Left ventricle myocardium inferior (tissue), 1 donor: Measurements from ENCODE around the gene LGALS9C. TPM values are rescaled to one million over a fixed set of nuclear protein-coding genes. Genes with fewer than 3 reads are reported as not detected.
"Not testable (repeated sequence)": the region's sequence is repeated elsewhere in the genome, so short reads cannot be mapped to it uniquely, and the experiment has no call there.

Source experiments
- DNase-seq: peaks from one replicate; pipeline ENCODE4 v3.0.0-alpha.2; 2020
- H3K27ac ChIP-seq: fragments of 200-600 bp; replicated peaks from 2 replicates; pipeline ENCODE4 v1.8.0; 2021
- H3K27me3 ChIP-seq: fragments of 200-600 bp; 2 replicates; pipeline ENCODE4 v1.8.0; 2021; ENCODE audit warnings: low read depth
- H3K36me3 ChIP-seq: fragments of 200-600 bp; 2 replicates; pipeline ENCODE4 v1.8.0; 2021
- H3K4me1 ChIP-seq: fragments of 200-600 bp; 2 replicates; pipeline ENCODE4 v1.8.0; 2021
- H3K4me3 ChIP-seq: fragments of 200-600 bp; 2 replicates; pipeline ENCODE4 v1.8.0; 2021; ENCODE audit warnings: mild to moderate bottlenecking, moderate library complexity
- H3K9me3 ChIP-seq: fragments of 200-600 bp; replicated peaks from 2 replicates; pipeline ENCODE4 v1.8.0; 2021
- intact Hi-C: fragments of 100-400 bp; cut with micrococcal nuclease; formaldehyde crosslinking; loops from one replicate; pipeline ENCODE4 v1.11.0; 2022
- total RNA-seq: library from RNA; stranded (reverse); fragmentation: NEBNext Ultra II Directional; extraction: Animal tissue kit (Norgen Biotek cat#: 25700); gene quantifications from one replicate; pipeline ENCODE4 v1.2.1, GENCODE V29; 2021
- donor health status: DM: no; HTN: yes; CAD: no; lungs with severe emphysema.

The LGALS9C gene
- total RNA-seq, 1 donor from 2014 or later: not detected

GRCh38 chr17:18466250-18466983, 10.2 kb upstream of the LGALS9C start:
- DNase-seq, H3K9me3 ChIP-seq, H3K4me1 ChIP-seq, H3K27ac ChIP-seq, intact Hi-C loops, H3K27me3 ChIP-seq, H3K4me3 ChIP-seq, H3K36me3 ChIP-seq: not testable (repeated sequence)

GRCh38 chr17:18467001-18467400, 9.6 kb upstream of the LGALS9C start:
- H3K27ac ChIP-seq, H3K4me1 ChIP-seq, H3K9me3 ChIP-seq, H3K4me3 ChIP-seq, DNase-seq, intact Hi-C loops, H3K27me3 ChIP-seq, H3K36me3 ChIP-seq: not testable (repeated sequence)

GRCh38 chr17:18468472-18469171, 8.0 kb upstream of the LGALS9C start:
- H3K4me3 ChIP-seq, intact Hi-C loops, DNase-seq, H3K36me3 ChIP-seq, H3K27ac ChIP-seq, H3K4me1 ChIP-seq, H3K27me3 ChIP-seq, H3K9me3 ChIP-seq: not testable (repeated sequence)

GRCh38 chr17:18469837-18470236, 6.8 kb upstream of the LGALS9C start:
- H3K36me3 ChIP-seq, H3K4me1 ChIP-seq, H3K27ac ChIP-seq, DNase-seq, intact Hi-C loops, H3K4me3 ChIP-seq, H3K9me3 ChIP-seq, H3K27me3 ChIP-seq: not testable (repeated sequence)

- H3K9me3 ChIP-seq, H3K4me3 ChIP-seq, DNase-seq, H3K27ac ChIP-seq, H3K4me1 ChIP-seq, intact Hi-C loops, H3K36me3 ChIP-seq, H3K27me3 ChIP-seq: not testable (repeated sequence)
Measured at GRCh38 chr17:18470345-18470930, 6.2 kb upstream of the LGALS9C start.

- H3K27me3 ChIP-seq, DNase-seq, H3K4me1 ChIP-seq, H3K4me3 ChIP-seq, H3K36me3 ChIP-seq, H3K27ac ChIP-seq, intact Hi-C loops, H3K9me3 ChIP-seq: not testable (repeated sequence)
Measured at GRCh38 chr17:18473967-18474366, 2.6 kb upstream of the LGALS9C start.

GRCh38 chr17:18474754-18475153, 1.8 kb upstream of the LGALS9C start:
- H3K4me1 ChIP-seq, DNase-seq, H3K36me3 ChIP-seq, H3K27ac ChIP-seq, intact Hi-C loops, H3K4me3 ChIP-seq, H3K9me3 ChIP-seq, H3K27me3 ChIP-seq: not testable (repeated sequence)

- not testable (repeated sequence) for H3K27ac ChIP-seq
Measured at GRCh38 chr17:18477367-18477766, 778 bp downstream of the LGALS9C start.

GRCh38 chr17:18478362-18478761, 1.8 kb downstream of the LGALS9C start:
- H3K27me3 ChIP-seq, H3K4me3 ChIP-seq, H3K27ac ChIP-seq, DNase-seq, H3K4me1 ChIP-seq, intact Hi-C loops, H3K36me3 ChIP-seq, H3K9me3 ChIP-seq: not testable (repeated sequence)

More at GRCh38 chr17:18477367-18477766, 778 bp downstream of the LGALS9C start:
- H3K4me1 ChIP-seq, H3K9me3 ChIP-seq, DNase-seq, H3K36me3 ChIP-seq, intact Hi-C loops, H3K27me3 ChIP-seq, H3K4me3 ChIP-seq: not testable (repeated sequence)

- not testable (repeated sequence) for H3K27ac ChIP-seq
Measured at GRCh38 chr17:18478977-18479595, 2.5 kb downstream of the LGALS9C start.

GRCh38 chr17:18481775-18482174, 5.2 kb downstream of the LGALS9C start:
- H3K9me3 ChIP-seq, intact Hi-C loops, DNase-seq, H3K4me1 ChIP-seq, H3K4me3 ChIP-seq, H3K36me3 ChIP-seq, H3K27me3 ChIP-seq, H3K27ac ChIP-seq: not testable (repeated sequence)

More at GRCh38 chr17:18478977-18479595, 2.5 kb downstream of the LGALS9C start:
- H3K9me3 ChIP-seq, DNase-seq, H3K4me1 ChIP-seq, H3K4me3 ChIP-seq, intact Hi-C loops, H3K36me3 ChIP-seq, H3K27me3 ChIP-seq: not testable (repeated sequence)

GRCh38 chr17:18485936-18486464, 9.4 kb downstream of the LGALS9C start:
- DNase-seq, intact Hi-C loops, H3K27ac ChIP-seq, H3K27me3 ChIP-seq, H3K4me1 ChIP-seq, H3K4me3 ChIP-seq, H3K9me3 ChIP-seq, H3K36me3 ChIP-seq: not testable (repeated sequence)

- H3K4me3 ChIP-seq, DNase-seq, intact Hi-C loops, H3K36me3 ChIP-seq, H3K9me3 ChIP-seq, H3K4me1 ChIP-seq, H3K27ac ChIP-seq, H3K27me3 ChIP-seq: not testable (repeated sequence)
Measured at GRCh38 chr17:18487633-18488032, 11.0 kb downstream of the LGALS9C start.
